ENCODE data around the gene WDR59. TPM values are rescaled to one million over a fixed set of nuclear protein-coding genes. Genes with fewer than 3 reads are reported as not detected.

The WDR59 gene
- total and polyA plus RNA-seq, 9 of the 15 experiments (the other 6 are each of a cell fraction or from before 2014, with no cell fraction given) = 12.7 to 126 (median 34.7) TPM

DNA sequence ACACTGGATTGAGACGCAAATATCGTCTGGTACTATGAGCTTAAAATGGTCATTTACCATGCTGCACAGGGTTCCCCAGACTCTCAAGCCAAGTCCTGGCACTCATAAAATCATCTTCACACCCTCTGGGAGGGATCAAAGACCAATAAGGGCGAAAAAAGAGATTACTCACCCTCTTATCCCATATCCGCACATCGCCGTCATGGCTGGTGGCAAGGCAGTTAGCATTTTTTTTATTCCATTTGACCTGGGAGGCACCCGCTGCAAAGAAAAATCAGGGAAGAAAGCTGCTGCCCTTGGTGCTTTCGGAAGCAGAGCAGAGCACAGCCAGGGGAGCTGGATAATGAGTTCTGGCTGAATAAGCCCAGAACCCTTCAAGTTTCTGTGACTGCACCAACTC, 42.4 kb downstream of the WDR59 start (continued):
- TF ChIP-seq TCF3 (CRISPR knock-in tag; IDR thresholded peaks at IDR 0.05) = no peak
- TF ChIP-seq, protein P1, sequence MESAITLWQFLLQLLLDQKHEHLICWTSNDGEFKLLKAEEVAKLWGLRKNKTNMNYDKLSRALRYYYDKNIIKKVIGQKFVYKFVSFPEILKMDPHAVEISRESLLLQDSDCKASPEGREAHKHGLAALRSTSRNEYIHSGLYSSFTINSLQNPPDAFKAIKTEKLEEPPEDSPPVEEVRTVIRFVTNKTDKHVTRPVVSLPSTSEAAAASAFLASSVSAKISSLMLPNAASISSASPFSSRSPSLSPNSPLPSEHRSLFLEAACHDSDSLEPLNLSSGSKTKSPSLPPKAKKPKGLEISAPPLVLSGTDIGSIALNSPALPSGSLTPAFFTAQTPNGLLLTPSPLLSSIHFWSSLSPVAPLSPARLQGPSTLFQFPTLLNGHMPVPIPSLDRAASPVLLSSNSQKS (CRISPR knock-in tag; IDR thresholded peaks at IDR 0.05) = no peak

DNA sequence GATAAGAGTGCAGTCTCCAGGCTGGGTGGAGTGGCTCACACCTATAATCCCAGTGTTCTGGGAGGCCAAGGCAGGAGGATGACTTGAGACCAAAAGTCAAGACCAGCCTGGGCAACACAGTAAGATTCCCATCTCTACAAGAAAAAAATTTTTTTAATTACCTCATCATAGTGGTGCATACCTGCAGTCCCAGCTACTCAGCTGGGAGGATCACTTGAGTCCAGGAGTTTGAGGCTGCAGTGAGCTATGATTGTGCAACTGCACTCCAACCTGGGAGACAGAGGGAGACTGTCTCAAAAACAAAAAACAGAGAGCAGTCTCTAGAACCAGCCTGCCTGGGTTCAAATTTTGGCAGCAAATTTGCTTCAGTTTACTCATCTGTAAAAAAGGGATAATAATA, 45.2 kb downstream of the WDR59 start:
- Histone ChIP-seq H3K27ac (ENCODE audit: extremely low read depth, low read depth, low read length) (no peak overlapping the region), H3K27me3 (ENCODE audit: control insufficient read depth in 2 of 2, insufficient read depth in 2 of 2, low read length in 2 of 2) (no peaks in the 10 kb centered on the region), H3K9me1 (ENCODE audit: control insufficient read depth, insufficient read depth, low read length) (no peaks in the 10 kb centered on the region), H3K79me2 (ENCODE audit: control insufficient read depth, insufficient read depth, low read length) (no peaks in the 10 kb centered on the region), H3K4me1 (replicated peaks in 1 of 2; ENCODE audit: control insufficient read depth in 2 of 2, insufficient read depth in 2 of 2, low read length in 2 of 2) (no peaks in the 10 kb centered on the region), H3K36me3 (ENCODE audit: control insufficient read depth, insufficient read depth, low read length) (peaks cover 66% of the 10 kb centered on the region; the same call in 2 of the 3 replicates), H3K4me2 (ENCODE audit: insufficient read depth, low read length) (no peak overlapping the region), H3K4me3 (no peak overlapping the region), H3K9ac (ENCODE audit: insufficient read depth in 1 of 2, low read depth in 2 of 2, low read length in 2 of 2) (no peak overlapping the region), H2AFZ (ENCODE audit: low read depth, low read length) (no peak overlapping the region), H4K20me1 (replicated peaks; ENCODE audit: control insufficient read depth, insufficient read depth, low read length) (no peaks in the 10 kb centered on the region), H3K9me3 (replicated peaks; ENCODE audit: control insufficient read depth, insufficient read depth, low read depth, low read length) (no peaks in the 10 kb centered on the region)
- ChIA-PET CTCF (ENCODE audit: low intra/inter-chr PET ratio) (no interaction called here), POLR2A (interaction anchor here (1.4 kb wide), 1 partner anchor 11 kb away, joined by 3 read pairs; no protein-coding TSS in a partner anchor)
- no TSS peak for BruUV-seq (replicated peaks)
- FAIRE-seq = no peak
- ATAC-seq = no peak
- no peak for DNase-seq (ENCODE audit: extremely low read depth in 1 of 4, low spot score in 3 of 4)
- in situ Hi-C loops (cut with MboI) = no loop called here
- TF ChIP-seq HNRNPUL1 (IDR thresholded peaks at IDR 0.05; ENCODE audit: low read length) (no peak), CEBPB (tag; IDR thresholded peaks at IDR 0.05) (peak; percentile 17; the same call in 1 of the 2 replicates)
- TF ChIP-seq, protein P2, sequence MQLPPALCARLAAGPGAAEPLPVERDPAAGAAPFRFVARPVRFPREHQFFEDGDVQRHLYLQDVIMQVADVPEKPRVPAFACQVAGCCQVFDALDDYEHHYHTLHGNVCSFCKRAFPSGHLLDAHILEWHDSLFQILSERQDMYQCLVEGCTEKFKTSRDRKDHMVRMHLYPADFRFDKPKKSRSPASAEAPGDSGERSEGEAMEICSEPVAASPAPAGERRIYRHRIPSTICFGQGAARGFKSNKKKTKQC (CRISPR knock-in tag; IDR thresholded peaks at IDR 0.05) = no peak
- intact Hi-C loops (cut with micrococcal nuclease) = no loop called here
